HG03196 (cell line): Measurements from ENCODE around the gene LIFR.
"Not testable (repeated sequence)": the region's sequence is repeated elsewhere in the genome, so short reads cannot be mapped to it uniquely, and the experiment has no call there.

Source experiments
- ATAC-seq: cut with Tn5 transposase; IDR thresholded peaks from one replicate; pipeline ENCODE4 v1.9.1; 2021; ENCODE audit not compliant: unreplicated experiment

The LIFR gene

GRCh38 chr5:38524022-38524421 is 32.4 kb downstream of the LIFR start:
- no peak for ATAC-seq

- no peak for ATAC-seq
Measured at GRCh38 chr5:38519476-38519875, 37.0 kb downstream of the LIFR start.

- no peak for ATAC-seq
Measured at GRCh38 chr5:38518341-38518740, 38.1 kb downstream of the LIFR start.

- ATAC-seq, result not testable (repeated sequence)
Measured at GRCh38 chr5:38516649-38517048, 39.8 kb downstream of the LIFR start.

- ATAC-seq, result no peak
Measured at GRCh38 chr5:38515646-38516045, 40.8 kb downstream of the LIFR start.

GRCh38 chr5:38515092-38515491 is 41.4 kb downstream of the LIFR start:
- no peak for ATAC-seq

- no peak for ATAC-seq
Measured at GRCh38 chr5:38509185-38509584, 47.3 kb downstream of the LIFR start.

- no peak for ATAC-seq
Measured at GRCh38 chr5:38506302-38506701, 50.1 kb downstream of the LIFR start.

GRCh38 chr5:38500573-38501260 is 55.7 kb downstream of the LIFR start:
- no peak for ATAC-seq

GRCh38 chr5:38497946-38498345 is 58.5 kb downstream of the LIFR start:
- no peak for ATAC-seq

GRCh38 chr5:38494763-38495162 is 61.7 kb downstream of the LIFR start:
- ATAC-seq, result no peak

GRCh38 chr5:38494175-38494574 is 62.3 kb downstream of the LIFR start:
- ATAC-seq, result no peak

- no peak for ATAC-seq
Measured at GRCh38 chr5:38483805-38484398, 72.5 kb downstream of the LIFR start.

GRCh38 chr5:38479315-38479904 is 77.0 kb downstream of the LIFR start:
- no peak for ATAC-seq

GRCh38 chr5:38478878-38479277 is 77.6 kb downstream of the LIFR start:
- no peak for ATAC-seq

GRCh38 chr5:38478166-38478565 is 78.3 kb downstream of the LIFR start:
- ATAC-seq, result no peak

GRCh38 chr5:38473008-38473407 is 83.4 kb downstream of the LIFR start:
- no peak for ATAC-seq

GRCh38 chr5:38472541-38472940 is 83.9 kb downstream of the LIFR start:
- ATAC-seq, result no peak

- no peak for ATAC-seq
Measured at GRCh38 chr5:38471709-38472108, 84.7 kb downstream of the LIFR start.

GRCh38 chr5:38469707-38470267 is 86.7 kb downstream of the LIFR start:
- ATAC-seq, result no peak

- no peak for ATAC-seq
Measured at GRCh38 chr5:38468978-38469706, 87.3 kb downstream of the LIFR start.
